NK-92 treated with Interleukin-12 subunit alpha and Interleukin-12 subunit beta, amount 100 ng/mL, for 24 hours (cell line): ENCODE data around the gene ADCY1.

Source experiments
- DNase-seq: peaks from one replicate; lab custom pipeline; 2025; lab: John Stamatoyannopoulos, UW

Gene ADCY1

DNA sequence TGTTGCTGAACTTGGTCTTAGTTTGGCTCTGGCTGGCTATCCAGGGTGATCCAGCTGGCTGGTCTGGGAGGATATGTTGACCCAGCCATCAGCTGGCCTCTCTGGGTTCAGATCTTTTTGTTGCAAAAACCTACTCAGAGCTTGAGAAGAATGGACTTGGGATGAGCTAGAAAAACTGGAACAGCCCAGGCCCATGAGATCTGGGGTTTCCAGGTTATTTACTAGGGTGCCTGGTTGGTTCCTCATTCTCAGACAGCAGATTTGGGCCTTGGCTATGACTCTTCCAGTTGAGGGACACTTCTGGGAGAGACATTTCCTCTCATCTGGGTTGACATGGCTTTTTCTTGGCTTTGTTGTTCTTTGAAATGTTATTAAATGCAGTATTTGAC lies 116.6 kb downstream of the ADCY1 start:
- DNase-seq: no peak

DNA sequence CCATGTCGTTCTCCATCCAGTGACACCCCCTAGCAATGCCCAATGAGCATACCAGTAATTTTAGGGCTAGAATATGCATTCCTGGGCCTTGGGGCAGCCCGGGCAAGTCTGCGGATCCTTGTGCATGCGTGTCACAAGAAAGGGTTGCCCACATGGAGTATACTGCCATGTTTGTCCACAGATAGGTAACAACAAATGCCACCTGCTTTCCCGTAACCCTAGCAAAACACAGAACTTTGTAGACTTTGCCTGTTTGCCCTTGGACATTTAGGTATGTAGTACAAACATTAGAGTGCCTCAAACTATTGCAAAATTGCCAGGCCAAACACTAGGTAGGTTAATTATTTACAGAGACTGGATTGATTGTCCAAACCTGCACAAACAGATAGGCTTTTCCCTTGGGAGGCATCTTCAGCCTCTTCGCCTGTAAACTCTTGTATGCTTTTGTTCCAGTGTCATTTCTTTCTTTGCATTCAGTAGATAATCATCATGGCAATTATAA lies 117.0 kb downstream of the ADCY1 start:
- no peak for DNase-seq

DNA sequence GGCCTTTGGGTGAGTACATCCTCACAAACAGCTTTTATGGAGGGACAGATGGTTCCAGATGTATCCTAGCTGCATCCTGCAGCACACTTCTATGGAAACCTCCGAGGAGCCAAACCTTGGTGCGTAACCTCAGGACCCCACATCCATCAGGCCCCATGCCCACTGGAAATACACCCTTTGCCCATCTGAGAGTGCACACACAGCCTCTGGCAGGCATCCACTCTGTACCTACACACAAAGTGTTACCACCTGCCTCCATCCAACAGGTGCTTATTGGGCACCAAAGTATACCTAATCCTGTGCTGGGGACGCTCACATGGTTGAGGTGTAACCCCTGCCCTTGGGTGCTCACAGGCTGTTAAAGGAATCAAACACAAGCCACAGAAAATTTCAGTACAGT lies 117.9 kb downstream of the ADCY1 start:
- DNase-seq: no peak

DNA sequence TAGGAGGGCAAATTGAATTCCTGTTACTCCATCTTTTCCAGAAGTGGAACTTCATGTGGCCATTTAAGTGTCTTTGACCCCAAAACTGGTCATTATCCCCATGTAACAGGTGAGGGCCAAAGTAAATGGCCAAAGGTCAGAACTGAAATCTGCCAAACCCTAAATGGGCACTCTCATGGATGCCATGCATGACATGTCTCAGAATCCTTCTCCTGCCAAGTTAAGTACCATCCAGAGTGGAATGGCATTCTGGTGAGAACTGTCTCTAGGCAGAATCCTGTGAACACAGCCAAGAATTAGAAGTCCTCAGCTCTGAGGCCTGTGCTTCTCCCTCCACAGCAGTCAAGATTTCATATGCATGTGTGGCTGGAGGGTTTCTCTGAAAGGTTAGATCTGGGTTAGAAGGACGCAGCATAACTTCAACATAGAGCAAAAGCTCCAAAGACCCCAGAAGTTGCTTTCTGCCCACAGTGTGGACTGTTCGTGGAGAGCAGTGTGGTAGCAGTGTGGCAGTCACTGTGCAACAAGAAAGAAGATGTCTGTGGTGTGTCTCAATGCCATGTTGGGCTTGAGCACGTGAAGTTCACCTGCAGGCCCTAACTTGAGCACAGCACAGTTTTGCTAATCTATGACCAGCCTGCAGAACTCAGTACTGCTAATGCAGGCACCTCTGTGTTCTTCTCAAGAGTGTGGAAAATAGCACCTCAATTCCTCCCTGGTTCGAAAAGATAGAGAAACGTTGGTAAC lies 121.3 kb downstream of the ADCY1 start:
- no peak for DNase-seq

DNA sequence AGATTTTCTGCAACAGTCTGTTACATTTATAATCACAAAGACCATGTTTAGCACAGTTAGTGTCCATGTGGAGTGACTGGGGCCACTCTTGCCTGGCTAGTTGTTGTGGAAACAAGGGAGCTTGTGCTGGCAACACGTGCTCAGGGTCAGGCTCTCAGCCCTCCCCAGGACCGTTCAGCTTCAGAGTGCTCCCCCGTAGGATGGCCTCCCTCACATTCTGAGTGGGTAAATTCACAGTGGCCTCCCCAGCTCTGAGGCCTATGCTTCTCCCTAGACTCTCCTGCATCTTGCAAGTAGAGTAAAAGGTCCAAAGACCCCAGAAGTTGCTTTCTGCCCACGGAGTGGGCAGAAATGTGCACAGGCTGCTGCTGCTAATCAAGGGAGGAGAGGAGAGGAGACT lies 122.3 kb downstream of the ADCY1 start:
- no peak for DNase-seq

DNA sequence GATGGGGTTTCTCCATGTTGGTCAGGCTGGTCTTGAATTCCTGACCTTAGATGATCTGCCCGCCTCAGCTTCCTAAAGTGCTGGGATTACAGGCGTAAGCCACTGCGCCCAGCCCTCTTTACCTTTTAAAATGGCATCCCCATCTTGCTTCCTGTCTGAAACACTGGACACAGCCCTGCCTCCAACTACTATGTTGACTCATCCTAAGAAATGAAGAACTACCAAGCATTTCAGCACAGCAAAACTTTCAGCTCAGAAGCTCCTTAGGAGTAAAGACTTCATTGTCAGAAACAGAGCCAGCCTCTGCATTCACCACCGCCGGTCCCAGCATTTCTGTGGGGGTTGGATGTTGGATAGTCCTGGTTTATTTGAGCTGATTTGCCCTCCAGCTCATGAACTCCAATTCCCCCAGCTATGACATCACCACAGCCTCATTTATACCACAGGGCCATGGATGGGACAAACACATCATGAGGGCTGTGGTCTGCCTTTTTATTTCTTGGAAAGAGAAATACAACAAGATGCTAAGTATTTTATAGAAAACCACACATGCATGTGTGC lies 123.5 kb downstream of the ADCY1 start:
- DNase-seq: no peak

DNA sequence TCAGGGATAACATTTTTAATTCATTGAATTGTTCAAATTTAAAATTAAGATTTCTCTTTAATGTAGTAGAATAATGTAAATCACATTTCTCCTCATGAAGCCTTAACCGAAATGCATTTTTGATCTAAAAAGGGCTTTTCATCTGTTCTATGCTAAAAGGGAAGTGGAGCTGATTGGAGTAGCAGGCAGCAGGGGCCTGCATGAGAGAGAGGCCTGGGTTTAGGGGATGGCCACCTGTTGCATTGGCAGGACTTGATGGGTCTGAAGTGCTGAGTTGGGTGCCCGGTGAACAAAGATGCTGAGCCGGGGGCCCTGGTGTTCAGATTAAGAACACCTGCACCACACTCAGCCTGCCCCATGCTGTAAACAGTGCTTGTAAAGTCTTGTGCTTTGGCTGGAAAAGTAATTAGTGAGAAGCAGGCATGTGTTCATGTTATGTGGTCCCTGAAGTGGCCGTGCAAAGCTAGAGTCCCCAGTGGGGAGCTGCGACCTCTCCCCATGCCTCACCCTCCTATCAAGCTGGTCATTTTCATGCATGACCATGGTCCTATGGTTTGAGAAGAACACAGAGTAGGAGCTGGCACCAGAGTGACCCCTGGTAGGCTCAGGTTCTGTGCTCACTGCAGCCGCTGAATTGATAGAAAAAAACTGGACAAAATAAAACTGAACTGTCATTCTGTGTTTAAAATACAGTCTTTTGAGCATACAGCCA lies 124.3 kb downstream of the ADCY1 start:
- DNase-seq: no peak

DNA sequence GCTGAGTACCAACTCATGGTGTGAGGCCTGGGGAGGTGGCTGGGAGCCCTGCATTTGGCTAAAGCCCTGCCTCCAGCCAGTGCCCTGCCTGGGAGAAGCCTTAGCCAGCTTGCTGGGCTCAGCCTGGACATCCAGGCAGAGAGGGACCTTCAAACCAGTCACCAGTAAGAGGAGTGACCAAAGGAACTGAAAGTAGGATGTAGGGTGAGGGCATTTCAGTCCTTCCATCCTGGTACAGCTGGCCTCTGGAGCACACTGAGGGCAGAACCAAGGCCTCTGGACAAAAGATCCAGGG lies 124.8 kb downstream of the ADCY1 start:
- no peak for DNase-seq

DNA sequence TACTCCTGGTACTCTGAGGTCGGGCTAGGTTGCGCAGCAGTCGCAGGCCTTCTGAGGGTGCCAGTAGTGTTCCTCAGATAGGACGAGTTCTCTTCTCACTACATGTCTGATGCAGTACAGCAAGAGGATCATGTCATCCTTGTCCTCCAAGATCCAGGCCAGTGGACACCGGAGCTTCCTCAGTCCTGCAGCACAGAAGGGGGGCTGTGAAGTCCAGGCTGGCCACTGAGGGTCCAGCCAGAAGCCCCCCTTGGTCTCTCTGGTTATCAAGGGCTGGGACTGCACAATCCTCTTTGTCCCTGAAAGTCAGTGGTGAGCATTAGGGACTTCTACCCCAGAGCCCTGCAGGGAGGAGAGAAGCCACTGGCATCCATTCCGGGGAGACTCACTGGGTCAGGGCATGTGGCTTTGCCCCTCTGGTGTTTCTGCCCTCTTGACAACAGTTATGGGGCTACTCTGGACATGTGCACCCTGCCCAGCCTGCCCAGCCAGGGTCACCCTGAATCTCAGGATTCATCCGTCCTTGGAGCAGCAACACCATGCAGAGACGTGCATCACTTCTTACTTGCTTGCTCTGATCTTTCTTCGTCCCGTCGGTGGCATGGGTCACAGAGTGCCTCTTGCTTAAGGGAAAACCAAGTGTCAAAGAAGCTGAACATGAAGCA lies 125.7 kb downstream of the ADCY1 start:
- DNase-seq: no peak

DNA sequence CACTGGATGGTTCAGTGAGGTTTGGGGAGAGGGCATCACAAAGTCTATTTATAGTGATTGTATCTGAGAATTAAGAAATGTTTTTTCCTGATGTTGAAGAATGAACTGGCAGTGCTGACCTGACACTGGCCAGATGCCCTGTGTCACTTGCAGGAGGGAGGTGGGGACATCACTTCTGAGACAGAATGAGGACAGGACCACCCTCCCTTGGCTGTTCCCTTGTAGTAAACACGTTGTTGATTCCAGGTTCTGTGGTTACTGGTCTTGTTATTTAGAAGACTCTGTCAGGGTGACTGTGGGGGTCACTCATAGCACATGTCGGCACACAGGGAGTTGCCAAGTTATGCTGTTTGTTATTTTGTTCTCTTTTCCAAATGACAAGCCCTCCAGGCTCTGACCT lies 126.4 kb downstream of the ADCY1 start:
- DNase-seq: no peak

DNA sequence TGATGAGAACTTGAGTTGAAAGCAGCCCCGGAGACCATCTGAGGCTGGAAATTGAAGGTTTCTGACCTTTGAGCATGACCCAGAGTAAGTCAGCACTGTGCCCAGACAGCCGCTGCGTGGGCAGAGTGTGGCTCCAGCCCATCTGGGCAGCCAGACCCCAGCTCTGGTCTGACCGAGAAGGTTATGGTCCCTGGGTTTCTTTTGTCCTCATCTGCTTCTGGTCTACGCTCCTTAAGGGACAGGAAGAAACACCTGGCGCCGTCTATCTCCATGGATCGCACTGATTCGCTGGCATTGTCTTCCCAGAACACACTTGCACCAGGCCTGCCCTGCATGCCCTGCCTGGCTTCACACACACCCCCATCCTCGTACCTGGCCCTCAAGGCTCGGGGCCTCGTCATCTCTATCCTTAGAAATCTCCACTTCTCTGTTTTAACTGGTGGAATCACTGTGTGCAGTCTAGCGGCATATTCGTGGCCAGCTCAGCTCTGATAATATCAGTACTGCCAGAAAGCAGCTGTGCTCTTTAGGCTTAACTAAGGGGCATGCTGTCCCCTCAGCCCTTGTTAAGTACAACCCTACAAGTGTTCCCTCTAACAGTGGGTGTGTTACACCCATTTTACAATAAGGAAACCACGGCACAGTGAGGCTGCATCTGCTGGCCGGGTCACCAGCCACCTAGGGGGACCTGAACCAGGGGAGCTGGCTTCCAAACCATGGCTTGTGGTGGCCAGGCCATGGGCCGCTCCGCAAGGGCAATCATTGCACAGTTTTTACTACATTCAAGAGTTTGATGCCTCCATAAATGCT lies 127.7 kb downstream of the ADCY1 start:
- no peak for DNase-seq

DNA sequence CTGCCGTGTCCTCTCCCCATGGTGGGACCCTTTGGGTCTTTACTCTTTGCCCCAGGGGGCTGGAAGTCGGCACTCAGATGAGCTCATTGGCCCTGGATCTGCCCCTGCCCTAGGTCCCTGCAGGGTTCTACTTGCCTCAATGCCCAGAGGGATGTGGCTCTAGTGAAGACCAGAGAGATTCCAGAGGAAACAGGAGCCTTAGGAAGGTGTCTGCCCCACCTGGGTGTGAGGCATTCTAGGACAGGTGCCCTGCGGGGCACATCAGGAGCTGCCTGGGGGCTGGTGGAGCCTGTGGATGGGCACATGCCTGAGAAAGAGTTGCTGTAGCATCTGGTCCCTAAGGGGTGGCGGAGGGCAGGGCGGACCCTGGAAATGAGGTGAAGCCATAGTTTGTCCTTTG lies 128.6 kb downstream of the ADCY1 start:
- no peak for DNase-seq

DNA sequence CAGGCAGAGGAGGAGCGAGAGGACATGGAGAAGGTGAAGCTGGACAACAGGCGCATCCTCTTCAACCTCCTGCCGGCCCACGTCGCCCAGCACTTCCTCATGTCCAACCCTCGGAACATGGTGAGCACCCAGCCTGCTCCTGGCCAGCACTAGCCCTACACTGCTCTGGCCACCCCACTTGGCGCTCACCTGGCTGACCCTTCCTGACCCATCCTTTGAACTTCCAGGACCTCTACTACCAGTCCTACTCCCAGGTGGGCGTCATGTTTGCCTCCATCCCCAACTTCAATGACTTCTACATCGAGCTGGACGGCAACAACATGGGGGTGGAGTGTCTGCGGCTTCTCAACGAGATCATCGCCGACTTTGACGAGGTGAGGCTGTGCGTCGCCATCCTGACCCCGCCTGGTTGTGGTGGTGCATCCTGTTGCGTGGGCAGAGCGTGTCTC lies 129.2 kb downstream of the ADCY1 start:
- DNase-seq: no peak

DNA sequence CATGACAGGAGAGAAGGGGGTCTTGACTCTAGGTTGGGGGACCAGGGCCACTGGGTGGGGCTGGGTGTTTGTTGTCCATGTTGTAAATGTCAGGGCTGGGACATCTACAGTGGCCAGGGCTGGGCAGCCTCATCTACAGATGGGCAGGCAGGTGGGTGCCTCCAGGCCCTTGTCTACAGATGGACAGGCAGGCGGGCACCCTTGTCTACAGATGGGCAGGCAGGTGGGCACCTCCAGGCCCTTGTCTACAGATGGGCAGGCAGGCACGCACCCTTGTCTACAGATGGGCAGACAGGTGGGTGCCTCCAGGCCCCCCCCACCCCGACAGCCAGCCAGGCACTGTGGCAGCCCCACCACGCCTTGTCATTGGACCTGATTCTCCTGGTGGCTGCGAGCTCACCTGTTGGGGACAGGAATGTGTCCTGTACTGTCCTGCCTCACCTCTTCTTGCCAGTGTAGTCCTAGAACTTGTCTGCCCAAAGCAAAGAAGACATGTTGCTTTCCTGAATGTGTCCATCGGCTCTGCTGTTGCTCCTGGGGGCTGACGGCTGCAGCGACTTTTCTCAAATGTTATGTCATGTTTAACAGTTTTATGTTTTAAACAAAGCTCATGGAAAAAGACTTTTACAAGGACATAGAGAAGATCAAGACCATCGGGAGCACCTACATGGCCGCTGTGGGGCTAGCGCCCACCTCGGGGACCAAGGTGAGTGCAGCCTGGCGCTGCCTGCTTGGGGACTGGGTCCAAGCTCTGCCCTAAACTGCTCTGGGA lies 129.9 kb downstream of the ADCY1 start:
- DNase-seq: no peak

DNA sequence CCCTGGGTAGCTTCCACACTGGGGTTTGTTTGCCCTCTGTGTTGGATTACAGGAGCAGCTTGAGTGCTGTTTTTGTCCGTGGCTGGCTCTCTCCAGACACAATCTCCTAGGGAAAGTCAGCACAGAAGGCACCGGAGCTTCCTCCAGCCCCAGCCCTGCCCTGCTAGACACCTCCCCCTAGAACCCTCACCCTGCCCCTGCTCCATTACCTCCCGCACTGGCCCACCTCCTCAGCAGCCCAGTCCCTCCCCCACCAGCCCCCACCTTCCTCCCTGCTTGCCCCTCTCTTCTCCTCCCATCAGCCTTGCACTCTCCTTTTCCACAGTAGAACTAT lies 130.5 kb downstream of the ADCY1 start:
- no peak for DNase-seq

DNA sequence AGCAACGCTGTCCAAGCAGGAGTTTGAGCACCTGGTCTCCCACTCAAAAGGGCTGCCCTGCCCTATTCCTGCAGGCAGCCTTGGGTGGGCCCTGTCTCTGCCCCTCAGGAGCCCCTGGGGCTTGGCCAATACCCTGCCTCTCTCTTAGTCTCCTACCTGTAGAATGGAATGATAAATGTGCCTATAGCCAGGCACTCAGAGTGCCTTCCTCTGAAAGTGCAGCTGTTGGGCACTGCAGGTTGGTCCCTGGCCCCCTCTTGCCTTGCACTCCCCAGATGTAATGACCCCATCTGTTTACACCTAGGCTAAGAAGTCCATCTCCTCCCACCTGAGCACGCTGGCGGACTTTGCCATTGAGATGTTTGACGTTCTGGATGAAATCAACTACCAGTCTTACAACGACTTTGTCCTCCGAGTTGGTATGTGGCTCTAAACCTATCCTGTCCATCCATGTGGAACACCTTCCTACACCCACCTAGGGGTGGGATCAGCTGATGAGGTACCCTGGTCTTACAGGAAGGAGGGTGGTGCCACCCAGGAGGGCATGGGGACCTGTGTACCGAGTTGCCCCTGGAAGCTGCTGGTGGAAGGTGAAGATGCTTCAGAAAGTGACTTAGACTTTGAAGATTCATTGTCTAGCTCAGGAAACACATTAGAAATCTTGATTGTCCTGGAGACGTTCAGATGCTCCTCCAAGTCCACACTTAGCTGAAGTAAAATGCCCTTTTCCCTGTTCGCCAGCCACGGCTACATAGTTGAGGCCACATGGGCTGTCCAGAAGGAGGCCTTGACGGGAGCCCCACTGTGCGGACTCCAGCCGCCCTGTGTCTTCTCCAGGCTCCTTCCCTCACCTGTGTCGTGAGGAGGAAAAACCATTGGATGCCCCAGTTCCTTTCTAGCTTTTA lies 134.1 kb downstream of the ADCY1 start:
- DNase-seq: no peak

DNA sequence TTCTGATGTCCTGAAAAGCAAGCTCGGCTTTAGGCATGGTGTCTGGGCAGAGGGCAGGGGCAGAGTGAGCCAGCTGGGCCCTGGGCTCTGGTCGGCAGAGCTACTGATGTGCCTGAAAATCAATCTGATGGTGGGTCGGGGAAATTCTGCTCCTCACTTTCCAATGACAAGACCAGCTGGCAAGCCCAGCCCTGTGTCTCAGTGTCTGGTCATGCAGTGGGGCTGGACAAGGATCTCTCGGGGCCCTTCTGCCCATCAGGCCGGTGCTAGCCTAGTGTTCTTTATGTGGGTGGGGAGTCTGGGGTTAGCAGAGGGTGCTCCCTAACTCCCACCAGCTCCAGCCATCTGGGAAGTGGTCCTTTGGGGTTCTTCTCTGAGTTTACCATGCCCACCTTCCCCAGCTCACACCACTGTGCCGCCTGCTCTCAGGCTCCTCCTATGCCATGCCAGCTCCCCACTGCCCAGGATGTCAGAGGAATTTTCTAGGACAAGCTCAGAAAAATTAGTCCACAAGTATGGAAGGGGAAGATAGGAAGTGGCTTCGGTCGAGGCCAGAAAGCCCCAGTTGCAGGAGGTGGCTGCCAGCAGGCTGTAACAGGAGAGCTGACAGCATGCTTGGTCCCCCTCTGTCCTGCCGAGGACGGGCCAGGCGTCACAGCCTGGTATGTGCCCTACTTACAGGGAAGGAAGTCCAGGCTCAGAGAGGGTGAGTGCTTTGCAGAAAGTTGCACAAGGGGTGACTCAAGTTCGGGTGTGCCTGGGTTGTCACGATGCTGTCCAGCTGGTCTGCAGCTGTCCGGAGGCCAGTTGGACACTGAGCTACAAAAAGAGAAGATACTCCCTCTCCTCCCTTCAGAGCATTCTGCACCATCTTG lies 135.2 kb downstream of the ADCY1 start:
- no peak for DNase-seq

DNA sequence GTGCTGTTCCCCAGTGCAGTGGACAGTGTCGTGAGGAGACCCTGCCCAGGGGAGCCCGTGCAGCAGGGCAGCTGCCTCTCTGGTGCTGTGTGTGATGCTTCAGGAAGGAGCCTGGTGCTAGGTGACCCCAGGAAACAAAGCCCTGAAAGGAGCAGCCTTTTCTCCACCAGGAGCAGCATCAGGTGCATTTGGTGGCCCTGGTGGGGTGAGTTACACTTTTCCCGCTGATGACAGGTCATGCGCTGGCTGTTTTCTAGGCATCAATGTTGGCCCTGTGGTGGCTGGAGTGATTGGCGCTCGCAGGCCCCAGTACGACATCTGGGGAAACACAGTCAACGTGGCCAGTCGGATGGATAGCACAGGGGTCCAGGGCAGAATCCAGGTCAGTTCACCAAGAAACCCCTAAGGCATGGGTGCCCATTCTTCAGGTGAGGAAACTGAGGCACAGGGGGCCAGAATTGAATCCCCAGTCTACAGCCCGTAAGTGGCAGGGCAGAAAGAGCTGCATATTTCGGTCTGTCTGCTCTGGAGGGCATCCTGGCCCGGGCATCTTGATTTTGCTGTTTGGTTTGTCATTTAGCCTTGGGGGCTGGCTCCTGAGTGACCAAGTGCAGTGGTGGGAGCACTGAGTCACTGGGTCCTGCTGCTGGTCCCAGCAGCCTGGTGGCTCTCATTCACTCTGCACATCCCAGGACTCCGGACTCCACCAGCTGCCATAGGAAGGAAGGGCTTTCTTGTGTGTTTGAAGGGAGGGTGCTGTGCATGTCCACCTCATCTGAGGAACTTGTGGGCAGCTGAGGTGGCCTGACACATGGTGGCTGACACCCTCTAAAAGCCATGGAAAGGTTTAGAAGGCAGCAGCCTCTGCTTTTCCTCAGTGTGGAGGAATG lies 136.3 kb downstream of the ADCY1 start:
- no peak for DNase-seq
